ENCODE data around the gene C18orf63.
"Not testable (repeated sequence)": the region's sequence is repeated elsewhere in the genome, so short reads cannot be mapped to it uniquely, and the experiment has no call there.

Gene C18orf63

GRCh38 chr18:74281980-74282754 is 33.5 kb upstream of the C18orf63 start:
- TF ChIP-seq CTCF (IDR thresholded peaks at IDR 0.05; ENCODE audit: insufficient read depth, missing control alignments) = no peak
- peak; percentile 84 for FAIRE-seq
- no peak for DNase-seq (ENCODE audit: insufficient read length, low spot score)

GRCh38 chr18:74282755-74283554 is 32.7 kb upstream of the C18orf63 start:
- FAIRE-seq (peak; percentile 89), DNase-seq (ENCODE audit: insufficient read length, low spot score) (no peak)
- no peak for TF ChIP-seq CTCF (IDR thresholded peaks at IDR 0.05; ENCODE audit: insufficient read depth, missing control alignments)

- no peak for TF ChIP-seq CTCF (IDR thresholded peaks at IDR 0.05; ENCODE audit: insufficient read depth, missing control alignments)
- no peak for FAIRE-seq
- no peak for DNase-seq (ENCODE audit: insufficient read length, low spot score)
Observed at GRCh38 chr18:74283646-74284045, 32.0 kb upstream of the C18orf63 start.

- no peak for TF ChIP-seq CTCF (IDR thresholded peaks at IDR 0.05; ENCODE audit: insufficient read depth, missing control alignments)
- FAIRE-seq (no peak), DNase-seq (ENCODE audit: insufficient read length, low spot score) (peak; percentile 41)
Observed at GRCh38 chr18:74284191-74284979, 31.3 kb upstream of the C18orf63 start.

GRCh38 chr18:74284980-74285355 is 30.7 kb upstream of the C18orf63 start:
- TF ChIP-seq CTCF (IDR thresholded peaks at IDR 0.05; ENCODE audit: insufficient read depth, missing control alignments) = no peak
- DNase-seq (ENCODE audit: insufficient read length, low spot score) (no peak), FAIRE-seq (peak; percentile 98)

GRCh38 chr18:74285583-74285982 is 30.1 kb upstream of the C18orf63 start:
- DNase-seq (ENCODE audit: insufficient read length, low spot score); FAIRE-seq: not testable (repeated sequence)

GRCh38 chr18:74286106-74286855 is 29.4 kb upstream of the C18orf63 start:
- no peak for TF ChIP-seq CTCF (IDR thresholded peaks at IDR 0.05; ENCODE audit: insufficient read depth, missing control alignments)
- FAIRE-seq (no peak), DNase-seq (ENCODE audit: insufficient read length, low spot score) (no peak)

Measured in D721Med (cell line).